Measurements from ENCODE around the gene MAP4. TPM values are rescaled to one million over a fixed set of nuclear protein-coding genes. Genes with fewer than 3 reads are reported as not detected.
A peak's percentile ranks its signal among the peaks of the same experiment; 100 is the strongest.

MAP4 gene
- total RNA-seq, 1 experiment from 2014 or later: 95.1 TPM

DNA sequence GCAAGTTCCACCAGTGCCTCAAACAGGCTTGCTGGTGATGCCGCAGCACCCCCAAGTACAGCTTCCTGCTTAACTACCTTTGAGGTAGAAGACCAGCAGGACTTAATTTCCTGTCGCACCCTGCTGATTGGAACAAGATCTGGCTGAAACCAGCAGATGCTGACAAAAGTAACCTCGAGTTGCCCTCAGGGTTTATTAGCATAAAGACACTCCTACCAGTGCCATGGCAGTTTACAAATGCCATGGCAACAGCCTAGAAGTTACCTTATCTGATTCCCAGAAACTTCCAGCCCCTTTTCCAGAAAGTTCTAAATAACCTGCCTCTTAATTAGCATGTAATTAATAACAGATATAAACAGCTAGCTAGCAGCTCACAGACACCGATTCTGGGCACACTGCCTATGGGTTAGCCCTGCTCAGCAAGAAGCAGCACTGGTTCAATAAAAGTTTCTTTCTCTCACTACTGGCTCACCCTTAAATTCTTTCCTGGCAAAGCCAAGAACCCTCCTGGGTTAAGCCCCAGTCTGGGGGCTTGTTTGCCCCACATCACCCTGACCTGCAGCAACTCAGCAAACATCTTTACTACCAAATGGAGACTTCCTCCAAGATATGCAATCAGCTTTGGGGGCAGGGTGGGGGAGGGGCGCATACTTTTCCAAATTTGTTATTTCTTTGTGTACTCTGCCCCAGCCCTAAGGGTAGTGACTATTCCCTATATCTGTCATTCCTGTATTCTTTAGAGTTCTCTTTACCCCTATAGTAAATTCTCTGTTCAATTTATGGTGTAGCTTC lies 54.2 kb downstream of the MAP4 start:
- Histone ChIP-seq H3K36me3 (replicated peaks; ENCODE audit: control insufficient read depth, insufficient read depth, low read length) (no peaks in the 10 kb centered on the region), H3K27me3 (ENCODE audit: control insufficient read depth, insufficient read depth, low read length) (no peaks in the 10 kb centered on the region), H3K4me3 (ENCODE audit: insufficient read depth, low read depth, low read length) (no peak overlapping the region)
- DNase-seq: peak; percentile 33

DNA sequence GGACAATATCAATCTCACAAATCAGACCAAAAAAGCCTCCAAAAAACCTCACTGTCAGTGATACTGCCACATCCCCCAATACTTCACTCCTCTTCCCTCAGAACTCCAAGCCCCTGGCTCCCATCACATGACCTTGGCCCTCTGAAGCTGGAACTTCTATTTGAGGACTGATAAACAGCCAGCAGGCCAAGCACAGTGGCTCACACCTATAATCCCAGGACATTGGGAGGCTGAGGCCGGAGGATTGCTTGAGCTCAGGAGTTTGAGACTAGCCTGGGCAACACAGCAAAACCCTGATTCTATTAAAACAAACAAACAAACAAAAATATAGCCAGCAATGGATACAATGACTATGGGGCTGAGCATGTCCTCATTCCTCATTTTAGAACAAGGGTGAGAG lies 55.2 kb downstream of the MAP4 start:
- no peak for DNase-seq
- H3K27me3 ChIP-seq (ENCODE audit: control insufficient read depth, insufficient read depth, low read length): no peaks in the 10 kb centered on the region

DNA sequence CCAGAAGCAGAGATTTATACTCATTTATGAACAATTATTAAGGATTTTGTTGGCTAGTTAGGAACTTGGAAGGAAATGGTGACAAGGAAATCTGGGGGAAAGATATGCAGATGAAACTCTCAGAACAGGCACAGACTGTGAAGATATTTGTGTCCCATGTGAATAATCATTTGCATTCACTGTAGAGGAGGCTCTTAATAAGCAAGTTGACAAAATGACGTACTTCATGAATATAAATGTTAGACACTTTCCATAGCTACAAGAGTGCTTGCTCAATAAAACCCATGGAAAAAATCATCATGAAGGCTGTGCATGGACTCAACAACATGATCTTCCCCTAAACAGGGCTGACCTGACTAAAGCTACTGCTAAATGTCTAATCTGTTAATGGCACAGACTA lies 59.7 kb downstream of the MAP4 start:
- H3K27me3 ChIP-seq (ENCODE audit: control insufficient read depth, insufficient read depth, low read length): no peaks in the 10 kb centered on the region
- no peak overlapping the region for H3K4me3 ChIP-seq (ENCODE audit: insufficient read depth, low read depth, low read length)
- DNase-seq: no peak
- H3K36me3 ChIP-seq (replicated peaks; ENCODE audit: control insufficient read depth, insufficient read depth, low read length): no peaks in the 10 kb centered on the region; the same call in 1 of the 2 replicates

More for the DNA sequence above, 55.2 kb downstream of the MAP4 start:
- Histone ChIP-seq H3K36me3 (replicated peaks; ENCODE audit: control insufficient read depth, insufficient read depth, low read length) (no peaks in the 10 kb centered on the region), H3K4me3 (ENCODE audit: insufficient read depth, low read depth, low read length) (no peak overlapping the region)

DNA sequence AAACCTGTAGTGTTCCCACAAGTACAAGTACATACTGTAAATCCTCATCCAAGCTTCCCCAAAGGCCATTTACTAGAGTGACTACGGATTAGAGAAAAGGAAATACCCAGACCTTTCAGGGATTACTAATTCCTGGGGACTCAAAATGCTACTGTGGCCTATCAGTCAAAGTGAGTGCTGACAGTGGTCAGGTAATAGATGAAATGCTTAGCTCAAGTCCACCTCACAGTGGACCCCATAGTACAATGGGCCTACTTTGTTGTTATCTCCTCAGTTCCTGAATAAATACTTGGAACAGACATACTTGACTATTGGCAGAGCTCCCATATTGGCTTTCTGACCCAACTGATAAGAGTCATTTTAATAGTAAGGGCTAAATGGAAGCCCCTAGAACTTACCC lies 61.6 kb downstream of the MAP4 start:
- no peak for DNase-seq
- Histone ChIP-seq H3K27me3 (ENCODE audit: control insufficient read depth, insufficient read depth, low read length) (no peaks in the 10 kb centered on the region), H3K4me3 (ENCODE audit: insufficient read depth, low read depth, low read length) (no peak overlapping the region), H3K36me3 (replicated peaks; ENCODE audit: control insufficient read depth, insufficient read depth, low read length) (no peaks in the 10 kb centered on the region; the same call in 1 of the 2 replicates)

DNA sequence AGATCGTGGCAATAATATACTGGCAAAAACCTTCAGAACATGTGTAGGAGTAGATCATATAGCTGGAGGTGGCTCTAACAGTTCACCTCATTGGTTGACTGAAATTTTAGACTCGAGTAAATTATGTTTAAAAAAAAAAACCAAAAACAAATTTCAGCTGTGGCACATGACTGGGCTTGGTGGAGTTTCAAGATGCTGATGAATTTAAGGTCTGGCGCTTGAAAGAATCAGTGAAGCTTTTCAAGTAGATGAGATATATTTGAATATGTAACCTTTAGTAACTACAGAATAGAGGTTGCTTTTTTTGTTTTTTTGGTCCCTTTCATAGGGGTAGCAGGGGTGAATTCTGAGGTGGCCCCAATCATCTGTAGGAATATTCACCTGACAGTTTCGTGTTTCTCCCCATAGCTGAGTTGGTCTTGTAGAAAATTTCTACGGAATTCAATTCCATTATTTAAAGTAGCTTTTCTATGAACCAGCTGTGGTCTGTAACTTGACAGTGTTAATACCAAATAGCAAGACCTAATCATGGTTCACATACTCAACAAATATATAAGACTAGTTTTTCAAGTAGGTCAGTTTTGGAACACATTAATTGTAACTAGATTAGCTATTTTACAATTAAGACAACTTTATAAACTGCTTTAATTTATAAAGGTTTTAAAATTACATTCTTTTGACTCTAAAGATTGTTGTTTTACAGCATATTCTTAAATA lies 65.6 kb downstream of the MAP4 start:
- no peak for DNase-seq
- no peak overlapping the region for H3K4me3 ChIP-seq (ENCODE audit: insufficient read depth, low read depth, low read length)
- no peaks in the 10 kb centered on the region for H3K27me3 ChIP-seq (ENCODE audit: control insufficient read depth, insufficient read depth, low read length)
- no peaks in the 10 kb centered on the region; the same call in 1 of the 2 replicates for H3K36me3 ChIP-seq (replicated peaks; ENCODE audit: control insufficient read depth, insufficient read depth, low read length)

DNA sequence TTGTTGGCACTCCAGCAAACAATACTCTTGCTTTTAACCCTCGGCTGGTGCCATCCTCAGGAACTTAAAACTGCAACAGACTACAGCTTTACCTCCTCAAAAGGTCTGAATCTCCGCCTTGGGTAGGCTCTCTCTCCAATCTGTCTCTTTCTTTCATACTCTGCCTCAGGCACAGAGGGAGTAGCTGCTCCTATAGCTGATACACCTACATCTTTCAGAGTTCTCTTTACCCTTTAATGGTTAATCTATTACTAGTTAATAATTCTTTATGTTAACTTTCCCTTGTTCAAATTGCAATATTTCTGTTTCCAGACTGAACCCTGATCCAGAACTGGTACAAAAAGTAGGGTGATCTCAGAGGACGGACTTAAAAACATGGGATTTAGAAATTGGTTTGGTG lies 66.2 kb downstream of the MAP4 start:
- DNase-seq: no peak
- no peaks in the 10 kb centered on the region; the same call in 1 of the 2 replicates for H3K36me3 ChIP-seq (replicated peaks; ENCODE audit: control insufficient read depth, insufficient read depth, low read length)
- no peaks in the 10 kb centered on the region for H3K27me3 ChIP-seq (ENCODE audit: control insufficient read depth, insufficient read depth, low read length)
- no peak overlapping the region for H3K4me3 ChIP-seq (ENCODE audit: insufficient read depth, low read depth, low read length)

DNA sequence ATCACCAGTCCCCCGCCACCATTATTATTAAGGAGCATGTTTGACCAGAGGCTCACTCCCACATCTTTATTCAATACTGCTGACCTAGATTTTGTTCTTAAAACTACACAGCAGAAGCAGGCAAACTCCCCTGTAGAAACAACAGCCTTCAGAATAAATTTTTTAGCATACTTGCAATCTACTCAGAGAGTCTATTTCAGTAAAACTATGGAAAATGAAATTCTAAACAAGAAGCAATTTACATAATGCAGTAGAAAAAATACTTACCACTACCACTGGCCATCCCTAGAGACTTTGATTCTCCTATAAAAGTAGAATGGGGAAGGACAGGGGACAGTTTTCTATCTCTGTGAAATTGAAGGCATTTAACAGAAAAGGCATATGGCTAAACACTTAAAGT lies 76.0 kb downstream of the MAP4 start:
- DNase-seq: no peak
- Histone ChIP-seq H3K4me3 (ENCODE audit: insufficient read depth, low read depth, low read length) (no peak overlapping the region), H3K27me3 (ENCODE audit: control insufficient read depth, insufficient read depth, low read length) (no peaks in the 10 kb centered on the region), H3K36me3 (replicated peaks; ENCODE audit: control insufficient read depth, insufficient read depth, low read length) (no peaks in the 10 kb centered on the region)

DNA sequence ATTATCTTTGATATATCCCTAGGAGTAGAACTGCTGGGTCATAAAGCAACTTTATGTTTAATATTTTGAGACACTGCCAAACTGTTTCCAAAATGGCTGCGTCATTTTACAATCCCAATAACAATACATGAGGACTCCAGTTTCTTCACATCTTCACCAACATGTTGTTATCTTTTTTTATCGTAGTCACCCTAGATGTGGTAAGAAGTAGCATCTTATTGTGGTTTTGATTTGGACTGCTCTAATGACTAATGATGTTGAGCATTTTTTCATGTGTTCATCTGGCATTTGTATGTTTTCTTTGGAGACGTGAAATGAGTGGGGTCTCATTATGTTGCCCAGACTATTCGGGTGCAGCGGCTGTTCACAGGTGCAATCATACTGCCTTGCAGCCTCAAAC lies 83.8 kb downstream of the MAP4 start:
- Histone ChIP-seq H3K27me3 (ENCODE audit: control insufficient read depth, insufficient read depth, low read length) (no peaks in the 10 kb centered on the region), H3K4me3 (ENCODE audit: insufficient read depth, low read depth, low read length) (no peak overlapping the region), H3K36me3 (replicated peaks; ENCODE audit: control insufficient read depth, insufficient read depth, low read length) (no peaks in the 10 kb centered on the region; the same call in 1 of the 2 replicates)
- no peak for DNase-seq

DNA sequence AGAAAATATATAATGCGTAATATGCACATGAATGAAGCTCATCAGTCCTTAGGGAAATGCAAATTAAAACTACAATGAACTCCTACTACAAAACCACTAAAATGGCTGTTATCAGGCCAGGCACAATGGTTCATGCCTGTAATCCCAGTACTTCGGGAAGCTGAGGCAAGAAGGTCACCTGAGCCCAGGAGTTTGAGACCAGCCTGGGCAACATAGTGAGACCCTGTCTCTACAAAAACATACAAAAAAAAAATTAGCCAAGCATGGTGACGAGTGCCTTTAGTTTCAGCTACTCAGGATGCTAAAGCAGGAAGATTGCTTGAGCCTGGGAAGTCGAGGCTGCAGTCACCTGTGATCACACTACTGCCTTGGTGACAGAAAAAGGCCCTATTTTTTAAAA lies 85.2 kb downstream of the MAP4 start:
- no peaks in the 10 kb centered on the region for H3K27me3 ChIP-seq (ENCODE audit: control insufficient read depth, insufficient read depth, low read length)
- no peak for DNase-seq
- no peak overlapping the region for H3K4me3 ChIP-seq (ENCODE audit: insufficient read depth, low read depth, low read length)
- peaks cover 3% of the 10 kb centered on the region for H3K36me3 ChIP-seq (replicated peaks; ENCODE audit: control insufficient read depth, insufficient read depth, low read length)

DNA sequence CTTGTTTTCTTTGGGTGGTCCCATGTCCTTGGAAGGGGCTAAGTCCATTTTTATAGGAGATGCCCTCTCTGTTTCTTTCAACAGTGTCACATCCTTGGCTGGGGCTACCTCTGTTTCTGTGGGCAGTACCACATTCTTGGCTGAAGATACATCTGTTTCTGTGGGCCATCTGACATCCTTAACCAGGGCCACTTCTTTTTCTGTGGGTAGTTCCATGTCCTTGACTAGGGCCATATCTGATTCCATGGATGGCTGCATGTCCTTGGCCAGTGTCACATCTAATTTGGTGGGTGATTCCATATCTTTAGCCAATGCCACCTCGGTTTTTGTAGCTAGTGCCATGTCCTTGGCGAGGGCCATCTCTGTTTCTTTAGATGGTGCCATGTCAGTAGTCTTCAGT lies 99.5 kb downstream of the MAP4 start:
- peaks cover 11% of the 10 kb centered on the region for H3K36me3 ChIP-seq (replicated peaks; ENCODE audit: control insufficient read depth, insufficient read depth, low read length)
- DNase-seq: no peak
- H3K4me3 ChIP-seq (ENCODE audit: insufficient read depth, low read depth, low read length): no peak overlapping the region
- H3K27me3 ChIP-seq (ENCODE audit: control insufficient read depth, insufficient read depth, low read length): no peaks in the 10 kb centered on the region

DNA sequence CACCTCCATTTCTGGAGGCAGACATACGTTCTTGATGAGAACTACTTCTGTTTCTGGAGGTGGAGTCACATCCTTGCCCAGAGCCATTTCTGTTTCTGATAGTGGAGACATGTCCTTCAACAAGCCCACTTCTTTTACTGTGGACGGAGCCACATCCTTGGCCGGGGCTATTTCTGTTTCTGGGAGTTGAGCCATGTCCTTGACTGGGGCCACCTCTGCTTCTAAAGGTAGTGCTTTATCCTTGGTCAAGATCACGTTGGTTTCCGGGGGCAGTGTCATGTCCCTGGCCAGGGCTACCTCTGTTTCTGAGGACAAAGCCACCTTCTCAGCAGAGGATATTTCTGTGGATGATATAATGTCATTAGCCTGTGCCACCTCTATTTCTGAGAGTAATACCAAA lies 100.0 kb downstream of the MAP4 start:
- no peaks in the 10 kb centered on the region for H3K27me3 ChIP-seq (ENCODE audit: control insufficient read depth, insufficient read depth, low read length)
- no peak overlapping the region for H3K4me3 ChIP-seq (ENCODE audit: insufficient read depth, low read depth, low read length)
- no peak for DNase-seq
- H3K36me3 ChIP-seq (replicated peaks; ENCODE audit: control insufficient read depth, insufficient read depth, low read length): peaks cover 11% of the 10 kb centered on the region

DNA sequence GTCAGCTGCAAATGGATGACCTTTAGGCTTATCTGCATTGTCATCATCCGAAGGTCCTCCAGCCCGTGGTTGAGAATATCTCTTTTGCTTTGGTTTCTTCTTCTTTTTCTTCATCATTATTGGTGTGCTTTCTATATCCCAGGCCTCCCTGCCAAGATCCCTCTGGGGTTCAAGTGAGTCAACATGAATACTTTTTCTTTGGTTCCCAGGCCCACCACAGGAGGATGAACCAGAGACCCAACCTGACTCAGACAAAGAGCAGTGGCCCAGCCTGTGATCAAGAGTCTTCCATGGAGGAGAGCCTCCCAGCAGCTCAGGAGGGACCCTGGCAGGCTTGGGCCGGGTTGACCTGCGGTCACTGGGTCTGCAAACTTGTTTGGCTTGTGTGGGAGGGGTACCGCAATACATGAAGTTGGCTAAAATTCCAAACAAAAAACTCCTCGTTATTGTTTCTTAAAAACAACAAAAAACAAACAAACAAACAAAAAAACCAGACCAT lies 104.2 kb downstream of the MAP4 start:
- H3K36me3 ChIP-seq (replicated peaks; ENCODE audit: control insufficient read depth, insufficient read depth, low read length): peaks cover 10% of the 10 kb centered on the region
- no peak overlapping the region for H3K4me3 ChIP-seq (ENCODE audit: insufficient read depth, low read depth, low read length)
- H3K27me3 ChIP-seq (ENCODE audit: control insufficient read depth, insufficient read depth, low read length): no peaks in the 10 kb centered on the region
- DNase-seq: no peak

DNA sequence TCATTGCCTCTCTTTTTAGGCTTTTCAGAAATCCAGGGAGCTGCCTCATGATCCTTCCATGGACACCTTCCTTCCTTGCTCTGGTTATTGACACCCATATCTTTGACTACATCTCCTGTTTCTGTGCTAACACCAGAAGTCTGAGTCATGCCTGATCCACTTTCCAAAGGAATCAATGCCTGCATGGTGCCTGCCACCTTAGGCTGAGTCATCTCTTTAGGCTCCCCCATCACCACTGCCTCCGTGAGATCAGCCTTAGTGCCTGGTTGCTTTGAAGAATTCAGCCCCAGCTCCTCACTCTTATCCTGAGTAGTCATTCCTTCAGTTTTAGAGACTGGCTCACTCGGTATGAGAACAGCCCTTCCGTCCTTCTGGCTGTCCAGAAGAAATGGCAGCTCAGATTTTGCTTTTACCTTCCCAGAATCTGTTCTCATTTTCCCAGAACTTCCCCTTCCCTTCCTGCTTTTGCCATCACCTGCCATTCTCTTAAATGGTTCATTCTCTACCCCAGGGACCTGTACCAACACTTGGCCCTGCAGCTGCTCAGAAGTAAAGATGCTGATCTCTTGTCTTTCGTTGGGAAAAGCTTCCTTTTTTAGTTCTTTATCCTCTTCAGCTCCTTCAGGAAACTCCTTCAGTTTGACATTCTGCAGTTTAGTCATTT lies 105.3 kb downstream of the MAP4 start:
- no peak for DNase-seq

DNA sequence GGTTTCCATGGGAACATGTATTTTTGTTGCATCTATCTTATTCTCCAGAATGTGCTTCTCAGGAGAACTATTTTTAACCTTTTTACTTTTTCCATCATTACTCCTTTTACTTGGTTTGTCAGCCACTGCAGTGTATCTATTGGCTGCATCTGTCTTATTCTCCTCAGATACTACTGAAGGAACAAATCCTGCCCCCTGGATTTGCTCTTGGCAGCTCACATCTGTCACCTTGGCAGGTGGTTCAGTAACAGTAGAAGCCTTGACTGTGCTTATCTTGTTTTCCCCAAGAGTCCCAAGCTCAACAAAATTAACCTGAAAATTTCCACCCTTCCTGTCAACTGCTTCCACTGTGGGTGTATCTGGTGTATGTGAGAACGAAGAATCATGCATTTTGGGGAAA lies 106.0 kb downstream of the MAP4 start:
- no peak for DNase-seq
- H3K4me3 ChIP-seq (ENCODE audit: insufficient read depth, low read depth, low read length): no peak overlapping the region
- H3K36me3 ChIP-seq (replicated peaks; ENCODE audit: control insufficient read depth, insufficient read depth, low read length): peaks cover 7% of the 10 kb centered on the region
- H3K27me3 ChIP-seq (ENCODE audit: control insufficient read depth, insufficient read depth, low read length): no peaks in the 10 kb centered on the region

More for the DNA sequence above, 105.3 kb downstream of the MAP4 start:
- peaks cover 9% of the 10 kb centered on the region for H3K36me3 ChIP-seq (replicated peaks; ENCODE audit: control insufficient read depth, insufficient read depth, low read length)
- no peak overlapping the region for H3K4me3 ChIP-seq (ENCODE audit: insufficient read depth, low read depth, low read length)
- H3K27me3 ChIP-seq (ENCODE audit: control insufficient read depth, insufficient read depth, low read length): no peaks in the 10 kb centered on the region

DNA sequence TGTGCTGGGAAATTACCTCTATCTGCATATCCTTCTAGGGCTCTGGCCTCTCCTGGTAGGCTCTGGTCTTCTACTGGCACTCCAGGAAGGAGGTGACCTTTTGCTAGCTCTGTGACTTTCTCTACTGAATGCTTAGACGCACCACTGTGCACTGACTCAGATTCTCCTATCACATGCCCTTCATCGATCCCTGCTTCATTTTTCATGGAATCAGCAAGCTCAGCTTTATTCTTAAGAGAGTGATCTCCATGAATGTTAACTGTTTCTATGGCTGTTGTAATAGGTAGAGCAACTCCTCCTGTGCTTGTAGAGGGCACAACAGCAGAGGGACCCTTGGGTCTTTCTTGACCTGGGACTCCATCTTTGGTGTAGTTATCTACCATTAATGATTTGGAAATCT lies 106.6 kb downstream of the MAP4 start:
- Histone ChIP-seq H3K36me3 (replicated peaks; ENCODE audit: control insufficient read depth, insufficient read depth, low read length) (peaks cover 4% of the 10 kb centered on the region), H3K4me3 (ENCODE audit: insufficient read depth, low read depth, low read length) (no peak overlapping the region), H3K27me3 (ENCODE audit: control insufficient read depth, insufficient read depth, low read length) (no peaks in the 10 kb centered on the region)
- DNase-seq: no peak
